Skeletal muscle cell (primary cell): ENCODE results near the gene RELN.
A peak's percentile ranks its signal among the peaks of the same experiment; 100 is the strongest.

Experiments
- DNase-seq: peaks from one replicate; pipeline ENCODE4 v3.0.0-alpha.2; 2010; ENCODE audit warnings: low read depth
- H3K4me3 ChIP-seq: 2 replicates; pipeline ENCODE4 v1.5.1; 2011; ENCODE audit warnings: low read depth, mild to moderate bottlenecking, control low read depth, low read length, moderate library complexity

RELN gene

GRCh38 chr7:103560136-103560535, 429.3 kb downstream of the RELN start:
- H3K4me3 ChIP-seq, result no peak overlapping the region

GRCh38 chr7:103551016-103551415, 438.4 kb downstream of the RELN start:
- no peak overlapping the region for H3K4me3 ChIP-seq
- no peak for DNase-seq

More at GRCh38 chr7:103560136-103560535, 429.3 kb downstream of the RELN start:
- no peak for DNase-seq

- no peak for DNase-seq
- H3K4me3 ChIP-seq, result no peak overlapping the region
These were observed 439.7 kb downstream of the RELN start for GRCh38 chr7:103549786-103550185.

- DNase-seq, result no peak
- no peak overlapping the region for H3K4me3 ChIP-seq
These were observed 441.8 kb downstream of the RELN start for GRCh38 chr7:103547451-103548284.

- DNase-seq, result no peak
- no peak overlapping the region for H3K4me3 ChIP-seq
These were observed 447.0 kb downstream of the RELN start for GRCh38 chr7:103542470-103542869.

- H3K4me3 ChIP-seq, result no peak overlapping the region
- no peak for DNase-seq
These were observed 447.5 kb downstream of the RELN start for GRCh38 chr7:103541947-103542346.

- H3K4me3 ChIP-seq, result no peak overlapping the region
- no peak for DNase-seq
These were observed 448.4 kb downstream of the RELN start for GRCh38 chr7:103541026-103541425.

- H3K4me3 ChIP-seq, result no peak overlapping the region
- DNase-seq, result no peak
These were observed 449.1 kb downstream of the RELN start for GRCh38 chr7:103540338-103540737.

- no peak for DNase-seq
- H3K4me3 ChIP-seq, result no peak overlapping the region
These were observed 449.6 kb downstream of the RELN start for GRCh38 chr7:103539875-103540274.

GRCh38 chr7:103538964-103539709, 450.3 kb downstream of the RELN start:
- H3K4me3 ChIP-seq, result no peak overlapping the region
- no peak for DNase-seq

GRCh38 chr7:103533761-103534160, 455.7 kb downstream of the RELN start:
- DNase-seq, result no peak
- H3K4me3 ChIP-seq, result no peak overlapping the region

GRCh38 chr7:103532955-103533354, 456.5 kb downstream of the RELN start:
- no peak overlapping the region for H3K4me3 ChIP-seq
- DNase-seq, result no peak

- no peak overlapping the region for H3K4me3 ChIP-seq
- DNase-seq, result no peak
These were observed 461.3 kb downstream of the RELN start for GRCh38 chr7:103528152-103528551.

- DNase-seq, result no peak
- H3K4me3 ChIP-seq, result no peak overlapping the region
These were observed 463.5 kb downstream of the RELN start for GRCh38 chr7:103525937-103526336.

- DNase-seq, result peak; percentile 4
- no peak overlapping the region for H3K4me3 ChIP-seq
These were observed 465.2 kb downstream of the RELN start for GRCh38 chr7:103524042-103524907.

GRCh38 chr7:103521937-103522336, 467.5 kb downstream of the RELN start:
- H3K4me3 ChIP-seq, result no peak overlapping the region
- DNase-seq, result no peak

GRCh38 chr7:103504505-103505135, 484.8 kb downstream of the RELN start:
- no peak for DNase-seq

GRCh38 chr7:103501206-103501605, 488.3 kb downstream of the RELN start:
- H3K4me3 ChIP-seq, result no peak overlapping the region
- no peak for DNase-seq

More at GRCh38 chr7:103504505-103505135, 484.8 kb downstream of the RELN start:
- H3K4me3 ChIP-seq, result no peak overlapping the region

- no peak overlapping the region for H3K4me3 ChIP-seq
- DNase-seq, result no peak
These were observed 489.5 kb downstream of the RELN start for GRCh38 chr7:103499976-103500375.
